Body of pancreas (tissue), 4 donors: ENCODE measurements around the gene CISH.

Experiments used
- CTCF ChIP-seq, 7 experiments: fragments of 450-650 bp in 4 of 7; fragments of 200-600 bp in 3 of 7; sonication (generic) in 3 of 7; IDR thresholded peaks; one replicate each; pipeline ENCODE4 v1.5.1; 2016 to 2019; ENCODE audit warnings: antibody characterized with exemption in 7 of 7
- POLR2A ChIP-seq, 3 donors: fragments of 450-650 bp; IDR thresholded peaks; one replicate each; pipeline ENCODE4 v1.6.1; 2016; ENCODE audit warnings: antibody characterized with exemption in 3 of 3, mild to moderate bottlenecking in 2 of 3

GRCh38 chr3:50656417-50657195, 45.0 kb upstream of the CISH start:
- TF ChIP-seq CTCF (IDR thresholded peaks at IDR 0.05) (no peak), POLR2A (IDR thresholded peaks at IDR 0.05) (no peak)
